ENCODE results near the gene INKA1.

GRCh38 chr3:49772703-49773102 is 30.4 kb upstream of the INKA1 start:
- TF ChIP-seq REST (IDR thresholded peaks at IDR 0.05) (no peak), CTCF (IDR thresholded peaks at IDR 0.05; ENCODE audit: low read depth, low read length, missing input control) (no peak), GABPA (IDR thresholded peaks at IDR 0.05 in 1 of 2, conservative IDR thresholded peaks at IDR 0.05 in 1 of 2) (no peak), YY1 (IDR thresholded peaks at IDR 0.05) (no peak)

Data from liver (tissue), 3 donors.